Nephron (organoid): ENCODE data around the gene CSMD2.

Experiments
- H3K27ac Mint-ChIP-seq, 3 experiments: 2 replicates each; pipeline ENCODE4 v1.8.0; 2020; ENCODE audit warnings: mixed read lengths in 3 of 3, mild to moderate bottlenecking in 2 of 3, moderate library complexity in 1 of 3
- H3K27me3 Mint-ChIP-seq: 2 replicates; pipeline ENCODE4 v1.8.0; 2021; ENCODE audit warnings: low read depth, mild to moderate bottlenecking, moderate library complexity, mixed read lengths
- H3K36me3 Mint-ChIP-seq: 2 replicates; pipeline ENCODE4 v1.8.0; 2020; ENCODE audit warnings: low read depth, mixed read lengths
- H3K4me1 Mint-ChIP-seq: 2 replicates; pipeline ENCODE4 v1.8.0; 2020; ENCODE audit warnings: mixed read lengths
- H3K4me3 Mint-ChIP-seq, 3 experiments: 2 replicates each; pipeline ENCODE4 v1.8.0; 2020; ENCODE audit warnings: mild to moderate bottlenecking in 3 of 3, mixed read lengths in 3 of 3, moderate library complexity in 2 of 3
- H3K9me3 Mint-ChIP-seq: 2 replicates; pipeline ENCODE4 v1.8.0; 2020; ENCODE audit warnings: mixed read lengths
- TF ChIP-seq, protein P1 (sequence below), 3 experiments: fragments of 200-600 bp; sonication (generic); IDR thresholded peaks; one replicate each; pipeline ENCODE4 v1.5.0; 2021; ENCODE audit warnings: antibody characterized with exemption in 3 of 3; ENCODE audit not compliant: unreplicated experiment in 3 of 3

CSMD2 gene

DNA sequence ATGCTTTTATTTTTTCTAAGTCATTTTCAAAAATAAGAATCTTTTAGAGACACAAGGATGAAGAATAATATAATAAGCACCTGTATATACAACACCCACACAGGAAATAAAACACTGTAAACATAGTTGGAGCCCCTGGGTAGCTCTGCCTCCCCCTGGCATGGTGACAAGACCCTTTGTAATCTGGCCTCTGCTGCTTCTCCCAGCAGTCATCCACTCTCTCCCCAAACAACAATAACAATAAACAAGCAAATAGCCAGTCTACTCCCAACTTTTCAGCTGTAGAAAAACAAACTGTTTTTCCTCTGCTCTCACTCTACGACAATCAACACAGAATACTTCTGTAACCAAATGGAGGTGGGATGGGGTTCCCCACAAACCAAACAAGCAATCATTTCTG is 110.1 kb downstream of the CSMD2 start:
- Mint-ChIP-seq H3K9me3 (no peaks in the 10 kb centered on the region), H3K4me3 (no peak overlapping the region), H3K27me3 (peaks cover 9% of the 10 kb centered on the region), H3K27ac (no peak overlapping the region), H3K4me1 (peaks cover 25% of the 10 kb centered on the region), H3K36me3 (no peaks in the 10 kb centered on the region)
- TF ChIP-seq, protein P1, sequence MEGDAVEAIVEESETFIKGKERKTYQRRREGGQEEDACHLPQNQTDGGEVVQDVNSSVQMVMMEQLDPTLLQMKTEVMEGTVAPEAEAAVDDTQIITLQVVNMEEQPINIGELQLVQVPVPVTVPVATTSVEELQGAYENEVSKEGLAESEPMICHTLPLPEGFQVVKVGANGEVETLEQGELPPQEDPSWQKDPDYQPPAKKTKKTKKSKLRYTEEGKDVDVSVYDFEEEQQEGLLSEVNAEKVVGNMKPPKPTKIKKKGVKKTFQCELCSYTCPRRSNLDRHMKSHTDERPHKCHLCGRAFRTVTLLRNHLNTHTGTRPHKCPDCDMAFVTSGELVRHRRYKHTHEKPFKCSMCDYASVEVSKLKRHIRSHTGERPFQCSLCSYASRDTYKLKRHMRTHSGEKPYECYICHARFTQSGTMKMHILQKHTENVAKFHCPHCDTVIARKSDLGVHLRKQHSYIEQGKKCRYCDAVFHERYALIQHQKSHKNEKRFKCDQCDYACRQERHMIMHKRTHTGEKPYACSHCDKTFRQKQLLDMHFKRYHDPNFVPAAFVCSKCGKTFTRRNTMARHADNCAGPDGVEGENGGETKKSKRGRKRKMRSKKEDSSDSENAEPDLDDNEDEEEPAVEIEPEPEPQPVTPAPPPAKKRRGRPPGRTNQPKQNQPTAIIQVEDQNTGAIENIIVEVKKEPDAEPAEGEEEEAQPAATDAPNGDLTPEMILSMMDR (IDR thresholded peaks at IDR 0.05; ENCODE audit: unreplicated experiment in 3 of 3), result no peak

DNA sequence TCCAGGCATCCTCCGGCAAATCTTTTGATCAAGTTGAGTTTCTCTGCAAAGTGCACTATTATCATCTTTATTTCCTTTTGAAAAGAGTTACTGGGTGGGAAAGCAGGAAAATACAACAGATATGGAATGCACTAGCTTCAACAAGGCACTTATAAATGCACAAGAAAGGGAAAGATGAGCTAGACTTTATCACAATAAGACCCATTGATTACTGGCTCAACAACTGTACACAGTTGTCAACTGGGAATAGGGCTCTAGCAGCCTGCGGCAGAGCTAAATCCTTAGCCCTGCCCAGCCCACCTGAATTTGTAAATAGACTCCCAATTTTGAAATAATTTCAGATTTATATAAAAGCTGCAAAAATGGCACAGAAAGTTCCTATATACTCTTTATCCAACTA is 111.4 kb downstream of the CSMD2 start:
- TF ChIP-seq, protein P1 (IDR thresholded peaks at IDR 0.05; ENCODE audit: unreplicated experiment in 3 of 3), result no peak
- Mint-ChIP-seq H3K27me3 (peaks cover 2% of the 10 kb centered on the region), H3K9me3 (no peaks in the 10 kb centered on the region), H3K27ac (no peak overlapping the region), H3K4me3 (no peak overlapping the region), H3K4me1 (peaks cover 15% of the 10 kb centered on the region), H3K36me3 (no peaks in the 10 kb centered on the region)

DNA sequence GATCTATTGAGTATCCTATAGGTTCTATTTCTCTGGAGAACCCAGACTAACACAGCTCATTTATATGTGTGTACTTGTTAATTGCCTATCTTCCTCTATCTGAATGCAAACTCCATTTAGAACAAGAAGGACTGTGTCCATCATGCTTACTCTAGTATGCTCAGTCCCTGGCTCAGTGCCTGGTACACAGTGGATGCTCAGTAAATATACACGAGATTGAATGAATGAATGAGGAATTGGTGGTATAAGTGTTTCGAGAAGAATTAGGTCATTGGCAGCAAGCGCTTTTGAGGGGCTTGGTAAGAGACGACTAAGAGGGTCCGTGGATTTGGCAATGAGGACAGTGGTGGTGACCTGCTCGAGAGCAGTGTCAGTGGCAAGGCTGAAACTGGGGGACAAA is 112.5 kb downstream of the CSMD2 start:
- Mint-ChIP-seq H3K36me3 (no peaks in the 10 kb centered on the region), H3K27ac (no peak overlapping the region), H3K27me3 (peaks cover under 1% of the 10 kb centered on the region), H3K9me3 (no peaks in the 10 kb centered on the region), H3K4me3 (no peak overlapping the region), H3K4me1 (peaks cover 4% of the 10 kb centered on the region)
- TF ChIP-seq, protein P1 (IDR thresholded peaks at IDR 0.05; ENCODE audit: unreplicated experiment in 3 of 3), result no peak

DNA sequence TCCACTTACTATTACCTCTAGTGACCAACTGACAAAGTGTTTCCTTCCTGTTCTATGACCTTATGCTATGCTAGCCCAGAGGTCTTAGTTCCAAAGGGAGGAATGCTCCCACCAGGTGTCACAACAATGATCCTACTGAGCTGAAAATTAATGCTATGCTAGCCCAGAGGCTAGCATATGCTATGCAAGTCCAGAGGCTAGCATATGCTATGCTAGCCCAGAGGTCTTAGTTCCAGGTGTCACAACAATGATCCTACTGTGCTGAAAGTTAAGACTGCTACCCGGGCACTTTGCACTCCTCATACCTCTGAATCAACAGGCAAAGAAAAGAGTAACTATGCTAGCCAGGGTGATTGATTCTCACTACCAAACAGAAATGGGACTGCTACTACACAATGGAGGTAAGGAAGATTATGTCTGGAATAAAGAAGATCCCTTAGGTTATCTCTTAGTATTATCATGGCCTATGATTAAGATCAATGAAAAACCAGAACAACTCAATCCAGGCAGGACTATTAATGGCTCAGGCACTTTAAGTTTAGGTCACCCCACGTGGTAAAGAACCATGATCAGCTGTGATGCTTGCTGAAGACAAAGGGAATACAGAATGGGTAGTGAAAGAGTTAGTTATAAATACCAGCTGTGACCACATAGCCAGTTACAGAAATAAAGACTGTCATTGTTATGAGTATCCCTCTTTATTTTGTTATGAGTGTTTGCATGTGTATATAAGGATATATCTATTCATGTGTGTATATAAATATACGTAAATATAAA is 114.1 kb downstream of the CSMD2 start:
- H3K27ac Mint-ChIP-seq, result no peak overlapping the region
- no peaks in the 10 kb centered on the region for H3K4me1 Mint-ChIP-seq
- H3K27me3 Mint-ChIP-seq, result peaks cover 10% of the 10 kb centered on the region
- H3K9me3 Mint-ChIP-seq, result no peaks in the 10 kb centered on the region
- TF ChIP-seq, protein P1 (IDR thresholded peaks at IDR 0.05; ENCODE audit: unreplicated experiment in 3 of 3), result no peak
- H3K4me3 Mint-ChIP-seq, result no peak overlapping the region
- H3K36me3 Mint-ChIP-seq, result no peaks in the 10 kb centered on the region

DNA sequence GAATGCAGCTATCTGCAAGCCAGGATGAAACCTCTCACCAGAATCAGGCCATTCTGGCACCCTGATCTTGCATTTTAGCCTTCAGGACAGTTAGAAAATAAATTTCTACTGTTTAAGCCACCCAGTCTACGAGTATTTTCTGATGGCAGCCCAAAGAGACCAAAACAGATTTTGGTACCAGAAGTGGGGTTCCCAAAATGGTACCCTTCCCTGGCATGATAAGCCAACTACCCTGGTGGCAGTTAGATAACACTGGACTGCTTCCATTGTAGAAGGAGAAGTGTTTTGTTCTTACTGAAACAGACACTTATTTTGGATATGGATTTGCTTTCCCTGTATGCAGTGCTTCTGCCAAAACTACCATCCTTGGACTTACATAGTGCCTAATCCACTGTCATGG is 115.0 kb downstream of the CSMD2 start:
- Mint-ChIP-seq H3K27me3 (peaks cover 10% of the 10 kb centered on the region), H3K9me3 (no peaks in the 10 kb centered on the region), H3K4me1 (no peaks in the 10 kb centered on the region), H3K27ac (no peak overlapping the region), H3K36me3 (no peaks in the 10 kb centered on the region), H3K4me3 (no peak overlapping the region)
- TF ChIP-seq, protein P1 (IDR thresholded peaks at IDR 0.05; ENCODE audit: unreplicated experiment in 3 of 3), result no peak

DNA sequence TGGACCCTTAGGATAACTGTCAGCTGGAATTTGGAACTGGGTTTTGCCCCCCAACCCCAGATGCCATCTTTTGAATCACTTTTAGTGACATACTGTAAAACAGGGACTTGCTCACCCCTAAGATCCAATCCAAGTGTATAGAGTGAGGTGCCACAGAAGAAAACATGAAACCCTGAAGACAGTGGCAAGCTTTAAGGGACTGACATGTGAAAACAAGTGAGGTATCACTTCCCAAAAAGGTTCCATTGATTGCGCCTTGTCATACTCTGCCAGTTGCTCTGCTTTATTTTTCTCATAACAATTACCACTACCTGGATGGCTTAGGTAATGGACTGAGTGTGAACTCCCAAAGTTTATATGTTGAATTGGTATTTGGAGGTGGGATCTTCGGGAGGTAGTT is 115.6 kb downstream of the CSMD2 start:
- Mint-ChIP-seq H3K4me3 (no peak overlapping the region), H3K27ac (no peak overlapping the region), H3K27me3 (peaks cover 10% of the 10 kb centered on the region), H3K9me3 (no peaks in the 10 kb centered on the region), H3K36me3 (no peaks in the 10 kb centered on the region), H3K4me1 (no peaks in the 10 kb centered on the region)
- TF ChIP-seq, protein P1 (IDR thresholded peaks at IDR 0.05; ENCODE audit: unreplicated experiment in 3 of 3), result no peak
